Fibroblast of mammary gland (primary cell): Measurements from ENCODE around the gene HENMT1.
"Not testable (repeated sequence)": the region's sequence is repeated elsewhere in the genome, so short reads cannot be mapped to it uniquely, and the experiment has no call there.

ENCODE experiments used
- DNase-seq: peaks from one replicate; pipeline ENCODE4 v3.0.0-alpha.2; 2010; ENCODE audit warnings: low read depth
- H3K4me3 ChIP-seq: 2 replicates; pipeline ENCODE4 v1.5.1; 2011; ENCODE audit warnings: low read depth, mild to moderate bottlenecking, low read length, moderate library complexity; ENCODE audit not compliant: control insufficient read depth
- TF ChIP-seq, protein P1 (sequence below): conservative IDR thresholded peaks from 2 replicates; pipeline ENCODE4 v1.5.1; 2011; ENCODE audit warnings: low read depth, low read length, inconsistent platforms; ENCODE audit not compliant: control insufficient read depth, insufficient read depth

HENMT1 gene

DNA sequence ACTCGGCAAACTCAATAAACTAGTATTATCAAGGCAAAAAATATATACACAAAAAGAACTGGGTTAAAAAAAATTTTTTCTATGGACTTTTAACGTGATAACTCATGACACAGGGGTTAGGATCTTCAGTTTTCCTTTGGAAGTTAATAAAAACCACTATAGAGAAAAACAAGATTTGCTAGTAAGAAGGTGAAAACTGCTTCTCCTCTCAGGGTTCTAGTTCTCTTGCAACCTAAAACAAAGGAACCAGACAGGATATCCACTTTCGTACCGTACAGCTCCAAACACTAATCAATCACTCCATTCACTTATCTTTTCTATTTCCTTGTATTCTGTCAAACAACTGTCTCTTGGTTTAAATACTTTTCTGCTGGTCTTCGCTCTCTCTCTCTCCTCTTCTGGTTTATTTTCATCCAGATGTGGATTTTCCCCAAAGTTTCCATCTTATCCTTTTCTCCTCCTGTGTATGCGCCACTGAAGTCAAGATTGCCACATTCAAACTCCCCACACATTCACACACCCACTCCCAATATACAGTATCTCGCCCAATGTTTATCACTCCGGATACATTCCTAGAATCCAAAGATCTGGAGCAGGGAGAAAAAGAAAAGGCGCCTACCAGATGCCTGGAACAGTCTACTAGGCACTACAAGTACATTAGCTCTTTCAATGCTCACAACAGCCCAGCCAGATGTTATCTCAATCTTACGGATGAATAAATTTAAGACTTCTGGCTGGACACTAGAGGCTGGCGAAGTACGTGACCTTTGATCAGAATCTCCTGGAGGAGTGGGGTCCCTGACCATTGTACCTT lies 30.4 kb upstream of the HENMT1 start:
- no peak for DNase-seq
- peak overlapping the region; percentile 96 for H3K4me3 ChIP-seq
- TF ChIP-seq, protein P1, sequence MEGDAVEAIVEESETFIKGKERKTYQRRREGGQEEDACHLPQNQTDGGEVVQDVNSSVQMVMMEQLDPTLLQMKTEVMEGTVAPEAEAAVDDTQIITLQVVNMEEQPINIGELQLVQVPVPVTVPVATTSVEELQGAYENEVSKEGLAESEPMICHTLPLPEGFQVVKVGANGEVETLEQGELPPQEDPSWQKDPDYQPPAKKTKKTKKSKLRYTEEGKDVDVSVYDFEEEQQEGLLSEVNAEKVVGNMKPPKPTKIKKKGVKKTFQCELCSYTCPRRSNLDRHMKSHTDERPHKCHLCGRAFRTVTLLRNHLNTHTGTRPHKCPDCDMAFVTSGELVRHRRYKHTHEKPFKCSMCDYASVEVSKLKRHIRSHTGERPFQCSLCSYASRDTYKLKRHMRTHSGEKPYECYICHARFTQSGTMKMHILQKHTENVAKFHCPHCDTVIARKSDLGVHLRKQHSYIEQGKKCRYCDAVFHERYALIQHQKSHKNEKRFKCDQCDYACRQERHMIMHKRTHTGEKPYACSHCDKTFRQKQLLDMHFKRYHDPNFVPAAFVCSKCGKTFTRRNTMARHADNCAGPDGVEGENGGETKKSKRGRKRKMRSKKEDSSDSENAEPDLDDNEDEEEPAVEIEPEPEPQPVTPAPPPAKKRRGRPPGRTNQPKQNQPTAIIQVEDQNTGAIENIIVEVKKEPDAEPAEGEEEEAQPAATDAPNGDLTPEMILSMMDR = no peak

DNA sequence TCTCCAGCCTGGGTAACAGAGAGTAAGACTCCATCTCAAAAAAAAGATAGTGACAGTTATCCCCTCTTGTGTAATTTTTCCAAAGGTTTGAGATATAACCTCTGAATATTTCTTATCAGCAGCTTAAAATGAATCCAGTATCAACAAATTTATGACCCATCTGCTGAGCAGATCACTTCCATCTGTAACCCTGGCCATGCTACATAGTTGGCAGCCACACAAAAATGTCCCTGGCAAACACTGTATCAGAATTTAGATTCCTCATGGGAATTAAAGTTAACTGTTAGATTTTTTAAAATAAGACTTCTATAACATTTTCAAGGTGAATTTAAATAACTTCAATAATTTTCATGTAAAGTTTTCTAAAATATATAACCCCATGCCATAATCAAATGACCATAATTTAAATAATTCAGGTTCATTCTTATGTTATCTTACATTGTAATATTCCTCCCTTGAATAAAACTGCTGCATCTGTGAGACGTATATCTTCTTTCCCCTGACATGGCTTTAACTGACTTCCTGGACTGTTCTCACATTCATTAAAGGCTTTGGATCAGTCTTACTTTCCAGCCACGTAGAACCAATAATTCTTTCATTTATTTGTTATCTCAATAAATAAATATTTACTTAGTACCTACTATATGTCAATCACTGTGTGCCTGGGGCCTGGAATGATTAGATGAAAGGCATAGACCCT lies 25.9 kb upstream of the HENMT1 start:
- TF ChIP-seq, protein P1 = no peak

DNA sequence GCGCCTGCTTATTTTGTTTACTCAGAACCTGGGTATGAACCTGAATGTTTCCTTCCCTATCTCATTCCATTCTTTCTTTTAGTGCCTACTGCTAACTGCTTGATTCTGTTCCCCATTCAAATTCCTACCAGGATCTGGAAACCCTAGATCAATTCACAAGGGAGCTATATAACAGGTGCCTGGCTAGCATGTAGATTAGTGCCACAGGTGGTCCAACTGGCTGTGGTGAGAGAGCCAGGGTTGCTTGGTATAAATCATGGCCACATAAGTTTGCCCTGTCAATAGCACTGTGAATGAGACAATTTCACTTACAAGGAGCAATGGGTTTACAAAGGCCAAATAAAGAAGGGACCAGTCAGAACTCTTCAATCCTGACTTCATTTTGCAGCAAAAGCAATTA lies 24.6 kb upstream of the HENMT1 start:
- no peak for DNase-seq
- H3K4me3 ChIP-seq = no peak overlapping the region
- TF ChIP-seq, protein P1 = no peak

More for the DNA sequence above, 25.9 kb upstream of the HENMT1 start:
- DNase-seq = peak; percentile 57
- no peak overlapping the region for H3K4me3 ChIP-seq

DNA sequence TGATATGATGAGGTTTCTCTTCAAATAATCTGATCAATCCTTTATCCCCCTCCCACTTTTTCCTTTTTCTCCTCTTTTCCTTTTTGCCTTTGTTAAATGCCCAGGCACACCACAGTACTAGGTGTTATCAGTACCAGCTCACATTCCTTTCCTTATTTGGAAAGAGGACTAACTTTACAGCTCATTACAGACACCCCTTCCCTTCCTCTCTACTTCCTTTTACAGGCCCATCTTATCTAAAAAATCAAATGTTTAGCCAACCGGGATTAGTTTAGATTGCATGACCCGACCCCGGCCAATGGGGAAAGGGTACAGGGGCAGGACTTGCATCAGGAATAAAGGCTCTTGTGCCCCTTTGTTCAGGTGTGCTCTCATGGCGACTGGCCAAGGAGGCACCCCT lies 20.8 kb upstream of the HENMT1 start:
- DNase-seq, H3K4me3 ChIP-seq: not testable (repeated sequence)

DNA sequence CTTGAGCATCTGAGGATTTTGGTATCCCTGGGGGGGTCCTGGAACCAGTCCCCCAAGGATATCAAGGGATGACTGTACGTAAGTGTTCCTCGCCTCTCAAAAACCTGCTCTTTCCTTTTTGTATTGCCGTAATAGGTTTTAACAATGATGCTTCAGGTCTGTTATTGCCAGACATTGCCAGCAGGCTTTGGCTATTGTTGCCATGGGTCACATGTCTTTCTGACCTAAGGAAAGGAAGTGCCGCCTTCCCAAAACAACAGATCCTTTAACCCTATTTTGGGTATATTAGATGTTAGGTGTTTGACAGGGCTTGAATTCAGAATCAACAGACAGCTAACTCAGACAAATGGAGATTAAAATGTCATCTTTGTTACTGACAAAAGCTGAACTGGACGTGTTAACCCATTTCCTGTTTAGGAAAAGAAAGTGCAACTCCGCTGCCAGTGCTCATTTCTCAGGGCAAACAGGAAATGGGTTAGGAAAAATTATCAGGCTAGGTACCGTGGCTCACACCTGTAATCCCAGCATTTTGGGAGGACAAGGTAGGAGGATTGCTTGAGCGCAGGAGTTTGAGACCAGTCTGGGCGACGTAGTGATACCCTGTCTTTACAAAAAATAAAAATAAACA lies 18.8 kb upstream of the HENMT1 start:
- DNase-seq = no peak
- TF ChIP-seq, protein P1 = no peak
- H3K4me3 ChIP-seq = no peak overlapping the region

DNA sequence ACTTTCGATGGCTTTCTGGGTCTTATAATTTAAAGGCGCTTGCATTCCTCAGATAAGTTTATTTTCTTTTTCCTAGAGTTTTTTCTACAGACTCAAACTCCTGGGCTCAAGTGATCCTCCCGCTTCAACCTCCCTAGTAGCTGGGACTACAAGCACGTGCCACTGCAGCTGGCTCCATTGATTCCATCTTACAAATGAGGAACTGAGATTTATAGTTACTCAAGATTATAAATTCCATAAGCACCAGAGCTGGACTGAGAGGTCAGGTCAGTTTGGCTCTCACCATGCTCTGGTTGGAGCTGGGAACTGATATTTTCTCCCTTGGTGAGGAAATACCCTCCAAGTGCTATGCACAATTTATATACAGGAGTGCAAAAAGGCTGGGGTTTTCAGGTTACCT lies 17.8 kb upstream of the HENMT1 start:
- DNase-seq = no peak
- no peak overlapping the region for H3K4me3 ChIP-seq
- TF ChIP-seq, protein P1 = no peak

DNA sequence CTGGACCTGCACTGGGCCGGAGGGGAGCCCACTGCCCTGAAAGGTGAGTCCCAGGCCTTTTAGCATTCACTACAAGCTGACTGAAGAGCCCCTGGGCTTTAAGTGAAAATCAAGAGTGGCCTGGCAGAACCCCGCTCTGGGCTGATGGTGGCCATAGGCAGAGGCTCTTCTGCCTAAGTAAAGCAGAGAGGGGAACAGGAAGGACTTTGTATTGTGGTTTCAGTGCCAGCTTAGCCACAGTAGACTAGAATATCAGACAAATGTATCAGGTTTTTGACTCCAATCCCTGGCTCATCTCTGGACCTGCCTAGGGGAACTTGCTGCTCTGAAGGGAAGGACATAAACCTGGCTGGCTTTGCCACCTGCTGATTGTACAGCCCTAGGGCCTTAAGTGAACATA lies 10.2 kb upstream of the HENMT1 start:
- TF ChIP-seq, protein P1 = no peak
- no peak for DNase-seq
- no peak overlapping the region for H3K4me3 ChIP-seq
